Right lobe of liver (tissue), 6 donors: ENCODE measurements around the gene CMYA5. TPM values are rescaled to one million over a fixed set of nuclear protein-coding genes. Genes with fewer than 3 reads are reported as not detected.
"Not testable (repeated sequence)": the region's sequence is repeated elsewhere in the genome, so short reads cannot be mapped to it uniquely, and the experiment has no call there.

Source experiments
- ATAC-seq, 4 donors: fragments of 200-7000 bp; cut with Tn5 transposase; one replicate each; pipeline ENCODE4 v1.9.1; 2020; ENCODE audit warnings: mild to moderate bottlenecking in 4 of 4, moderate library complexity in 4 of 4
- DNase-seq, 3 donors: peaks; one replicate each; pipeline ENCODE4 v3.0.0-alpha.2; 2020
- H3K27ac ChIP-seq, 3 donors: fragments of 200-600 bp; one replicate each; pipeline ENCODE4 v1.8.0; 2022
- H3K27me3 ChIP-seq, 2 donors: fragments of 200-600 bp; one replicate each; pipeline ENCODE4 v1.8.0; 2022
- H3K36me3 ChIP-seq, 4 donors: fragments of 200-600 bp; sonication (generic) in 1 of 4; one replicate each; pipeline versions ENCODE4 v1.5.1 to v1.8.0; 2017 to 2022; ENCODE audit warnings: control low read depth in 1 of 4
- H3K4me1 ChIP-seq, 4 donors: fragments of 200-600 bp; sonication (generic) in 1 of 4; one replicate each; pipeline versions ENCODE4 v1.5.1 to v1.8.0; 2017 to 2022; ENCODE audit warnings: control low read depth in 1 of 4
- H3K4me3 ChIP-seq, 3 donors: fragments of 200-600 bp; one replicate each; pipeline ENCODE4 v1.8.0; 2022
- H3K9me3 ChIP-seq, 4 donors: fragments of 200-600 bp; sonication (generic) in 1 of 4; one replicate each; pipeline versions ENCODE4 v1.5.1 to v1.8.0; 2017 to 2022; ENCODE audit warnings: control low read depth in 1 of 4
- CTCF ChIP-seq, 4 donors: fragments of 200-600 bp in 3 of 4; fragments of 450-650 bp in 1 of 4; IDR thresholded peaks; one replicate each; pipeline versions ENCODE4 v1.5.1 to v1.8.0; 2016 to 2022; ENCODE audit warnings: antibody characterized with exemption in 4 of 4, mild to moderate bottlenecking in 2 of 4
- POLR2A ChIP-seq: fragments of 450-650 bp; IDR thresholded peaks from one replicate; pipeline ENCODE4 v1.6.1; 2017; ENCODE audit warnings: antibody characterized with exemption, mild to moderate bottlenecking
- WGBS: methylation state at CpG from one replicate; pipeline ENCODE4 v1.1.6; 2018; ENCODE audit warnings: low coverage, low lambda C conversion rate; ENCODE audit not compliant: insufficient coverage; ENCODE audit errors: missing lambda C conversion rate; 5-methylcytosine and 5-hydroxymethylcytosine counted together
- intact Hi-C, 2 donors: fragments of 100-400 bp; cut with DNase I; formaldehyde crosslinking; loops; one replicate each; pipeline versions ENCODE4 v1.11.2 to v1.14.1; 2022
- total RNA-seq, 6 experiments: library from RNA; depleted of rRNA in 2 of 6; stranded (reverse); fragments of >200 nt in 2 of 6; fragmentation: NEBNext Ultra II Directional in 3 of 6; extraction: Animal tissue kit (Norgen Biotek cat#: 25700) in 3 of 6; gene quantifications; one replicate each; pipeline versions ENCODE4 v1.1.0 to v1.2.4, GENCODE V29; 2016 to 2023
- donor health status: DM: no; HTN: yes; CAD: no.
- donor health status: DM: no; HTN: no; CAD: no.
- donor health status: DM: no; HTN: no; CAD: no.
- donor health status: DM: no; HTN: yes; CAD: no.
- donor health status: DM: no; HTN: yes; CAD: no.

CMYA5 gene
- total RNA-seq, 6 experiments from 2014 or later = 1.1 to 5.8 (median 2.8) TPM

- no peak for ATAC-seq
- Histone ChIP-seq H3K36me3 (no peaks in the 10 kb centered on the region), H3K27me3 (no peaks in the 10 kb centered on the region), H3K9me3 (no peaks in the 10 kb centered on the region), H3K27ac (no peak overlapping the region), H3K4me3 (no peak overlapping the region), H3K4me1 (peaks cover 0 to 8% (median 3%) of the 10 kb centered on the region in 4 donors)
- intact Hi-C loops = no loop called here
- no peak for DNase-seq
- TF ChIP-seq POLR2A (no peak), CTCF (IDR thresholded peaks at IDR 0.05) (no peak)
Measured at GRCh38 chr5:79704553-79704952, 14.9 kb downstream of the CMYA5 start.

GRCh38 chr5:79705632-79706031, 16.0 kb downstream of the CMYA5 start:
- H3K36me3 ChIP-seq = no peaks in the 10 kb centered on the region
- DNase-seq (no peak), ATAC-seq (no peak)
- no peak for TF ChIP-seq POLR2A
- TF ChIP-seq CTCF (IDR thresholded peaks at IDR 0.05) = no peak
- H3K4me3 ChIP-seq = no peak overlapping the region
- H3K4me1 ChIP-seq = peaks cover 0 to 8% (median 3%) of the 10 kb centered on the region in 4 donors
- no peaks in the 10 kb centered on the region for H3K27me3 ChIP-seq
- no peaks in the 10 kb centered on the region for H3K9me3 ChIP-seq
- 92% methylated on average over 3 of the region's 3 CpGs for WGBS
- H3K27ac ChIP-seq = no peak overlapping the region
- intact Hi-C loops = no loop called here

GRCh38 chr5:79706317-79706716, 16.7 kb downstream of the CMYA5 start:
- intact Hi-C loops = not testable (repeated sequence)
- WGBS = 90% methylated on average over 8 of the region's 8 CpGs

GRCh38 chr5:79707535-79707934, 17.9 kb downstream of the CMYA5 start:
- no peak for TF ChIP-seq CTCF (IDR thresholded peaks at IDR 0.05)
- TF ChIP-seq POLR2A = no peak
- intact Hi-C loops = no loop called here
- Histone ChIP-seq H3K4me1 (peaks cover 0 to 6% (median 3%) of the 10 kb centered on the region in 4 donors), H3K36me3 (no peaks in the 10 kb centered on the region), H3K27me3 (no peaks in the 10 kb centered on the region), H3K27ac (no peak overlapping the region), H3K9me3 (no peaks in the 10 kb centered on the region), H3K4me3 (no peak overlapping the region)
- 57% methylated on average over 3 of the region's 3 CpGs for WGBS
- no peak for ATAC-seq
- no peak for DNase-seq

More at GRCh38 chr5:79706317-79706716, 16.7 kb downstream of the CMYA5 start:
- ATAC-seq, H3K4me1 ChIP-seq, H3K4me3 ChIP-seq, H3K27ac ChIP-seq, DNase-seq, H3K36me3 ChIP-seq, H3K27me3 ChIP-seq, H3K9me3 ChIP-seq: not testable (repeated sequence)

- intact Hi-C loops = no loop called here
- TF ChIP-seq CTCF (IDR thresholded peaks at IDR 0.05) = no peak
- no peak for TF ChIP-seq POLR2A
- Histone ChIP-seq H3K4me3 (no peak overlapping the region), H3K36me3 (no peaks in the 10 kb centered on the region), H3K9me3 (no peaks in the 10 kb centered on the region), H3K27me3 (no peaks in the 10 kb centered on the region), H3K27ac (no peak overlapping the region), H3K4me1 (no peaks in the 10 kb centered on the region)
- ATAC-seq (no peak), DNase-seq (no peak)
Measured at GRCh38 chr5:79712741-79713140, 23.1 kb downstream of the CMYA5 start.
